ENCODE data around the gene PTTG1IP. TPM values are rescaled to one million over a fixed set of nuclear protein-coding genes. Genes with fewer than 3 reads are reported as not detected.

PTTG1IP gene
- total RNA-seq, 1 donor from 2014 or later, result 81.9 TPM

GRCh38 chr21:44867999-44868700 lies 5.3 kb downstream of the PTTG1IP start:
- intact Hi-C loops (cut with micrococcal nuclease), result no loop called here

GRCh38 chr21:44867464-44867863 lies 6.0 kb downstream of the PTTG1IP start:
- intact Hi-C loops (cut with micrococcal nuclease), result no loop called here

GRCh38 chr21:44866780-44867179 lies 6.7 kb downstream of the PTTG1IP start:
- intact Hi-C loops (cut with micrococcal nuclease), result no loop called here

- intact Hi-C loops (cut with micrococcal nuclease), result no loop called here
These were observed 7.8 kb downstream of the PTTG1IP start for GRCh38 chr21:44865561-44866280.

GRCh38 chr21:44862869-44863685 lies 10.4 kb downstream of the PTTG1IP start:
- intact Hi-C loops (cut with micrococcal nuclease), result no loop called here

GRCh38 chr21:44858791-44859190 lies 14.7 kb downstream of the PTTG1IP start:
- intact Hi-C loops (cut with micrococcal nuclease), result no loop called here

GRCh38 chr21:44858291-44858690 lies 15.2 kb downstream of the PTTG1IP start:
- intact Hi-C loops (cut with micrococcal nuclease), result no loop called here

GRCh38 chr21:44857127-44857892 lies 16.2 kb downstream of the PTTG1IP start:
- intact Hi-C loops (cut with micrococcal nuclease), result no loop called here

GRCh38 chr21:44856131-44856530 lies 17.4 kb downstream of the PTTG1IP start:
- intact Hi-C loops (cut with micrococcal nuclease), result no loop called here

GRCh38 chr21:44855572-44855971 lies 17.9 kb downstream of the PTTG1IP start:
- intact Hi-C loops (cut with micrococcal nuclease), result no loop called here

GRCh38 chr21:44854664-44855446 lies 18.6 kb downstream of the PTTG1IP start:
- intact Hi-C loops (cut with micrococcal nuclease), result no loop called here

GRCh38 chr21:44854391-44854663 lies 19.2 kb downstream of the PTTG1IP start:
- intact Hi-C loops (cut with micrococcal nuclease), result no loop called here

GRCh38 chr21:44853601-44854390 lies 19.7 kb downstream of the PTTG1IP start:
- intact Hi-C loops (cut with micrococcal nuclease), result no loop called here

GRCh38 chr21:44850905-44851657 lies 22.4 kb downstream of the PTTG1IP start:
- intact Hi-C loops (cut with micrococcal nuclease), result no loop called here

- intact Hi-C loops (cut with micrococcal nuclease), result no loop called here
These were observed 23.2 kb downstream of the PTTG1IP start for GRCh38 chr21:44850208-44850800.

GRCh38 chr21:44849616-44850130 lies 23.8 kb downstream of the PTTG1IP start:
- intact Hi-C loops (cut with micrococcal nuclease), result no loop called here

- intact Hi-C loops (cut with micrococcal nuclease), result no loop called here
These were observed 24.5 kb downstream of the PTTG1IP start for GRCh38 chr21:44848821-44849521.

Measured in T-helper 2 cell treated with Interferon-gamma antibody and Interleukin-4, amounts not matched to agents 100 ng/mL and 5 ng/mL, for 36 hours (primary cell).